Kidney epithelial cell (primary cell): Measurements from ENCODE around the gene MACROD2. TPM values are rescaled to one million over a fixed set of nuclear protein-coding genes. Genes with fewer than 3 reads are reported as not detected.
"Not testable (repeated sequence)": the region's sequence is repeated elsewhere in the genome, so short reads cannot be mapped to it uniquely, and the experiment has no call there.

Experiments
- DNase-seq: peaks from one replicate; pipeline ENCODE4 v3.0.0-alpha.2; 2010; ENCODE audit warnings: low read depth
- H3K27me3 ChIP-seq: 2 replicates; pipeline ENCODE4 v1.6.0; 2011; ENCODE audit warnings: low read length; ENCODE audit not compliant: control insufficient read depth, insufficient read depth
- H3K36me3 ChIP-seq: 2 replicates; pipeline ENCODE4 v1.5.1; 2011; ENCODE audit warnings: low read length; ENCODE audit not compliant: control insufficient read depth, insufficient read depth
- H3K4me3 ChIP-seq: 2 replicates; pipeline ENCODE4 v1.5.1; 2011; ENCODE audit warnings: low read depth, mild to moderate bottlenecking, control low read depth, low read length
- CTCF ChIP-seq: IDR thresholded peaks from 2 replicates; pipeline ENCODE4 v1.5.1; 2011; ENCODE audit warnings: mild to moderate bottlenecking, moderate library complexity, low read length, control low read depth, inconsistent platforms; ENCODE audit not compliant: insufficient read depth, poor library complexity, severe bottlenecking
- total RNA-seq: library from RNA; depleted of rRNA; stranded (reverse); fragments of >200 nt; gene quantifications from 2 replicates; pipeline ENCODE4 v1.2.3, GENCODE V29; 2015

The MACROD2 gene
- total RNA-seq, 1 donor from 2014 or later, result 0.79 TPM

DNA sequence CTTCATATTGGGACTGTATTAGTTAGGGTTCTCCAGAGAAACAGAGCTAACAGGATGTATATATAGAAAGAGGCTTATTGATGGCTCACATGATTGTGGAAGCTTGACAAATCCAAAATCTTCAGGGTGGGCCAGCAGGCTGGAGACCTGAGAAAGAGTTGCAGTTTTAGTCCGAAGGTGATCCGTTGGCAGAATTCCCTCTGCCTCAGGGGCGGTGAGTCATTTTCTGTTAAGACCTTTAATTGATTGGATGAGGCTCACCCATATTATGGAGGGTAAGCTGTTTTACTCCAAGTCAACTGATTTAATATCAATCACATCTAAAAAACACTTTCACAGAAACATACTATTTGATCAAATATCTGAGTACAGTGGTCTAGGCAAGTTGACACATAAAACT, 228.5 kb downstream of the MACROD2 start:
- no peak for TF ChIP-seq CTCF
- H3K36me3 ChIP-seq, result no peaks in the 10 kb centered on the region
- no peaks in the 10 kb centered on the region for H3K27me3 ChIP-seq
- H3K4me3 ChIP-seq, result no peak overlapping the region
- no peak for DNase-seq

GRCh38 chr20:14226051-14227049, 231.0 kb downstream of the MACROD2 start:
- not testable (repeated sequence) for H3K27me3 ChIP-seq, H3K36me3 ChIP-seq, DNase-seq
- H3K4me3 ChIP-seq, result peak overlapping the region; percentile 27

- TF ChIP-seq CTCF, result no peak
- DNase-seq, result no peak
Measured at GRCh38 chr20:14232650-14233049, 237.3 kb downstream of the MACROD2 start.

DNA sequence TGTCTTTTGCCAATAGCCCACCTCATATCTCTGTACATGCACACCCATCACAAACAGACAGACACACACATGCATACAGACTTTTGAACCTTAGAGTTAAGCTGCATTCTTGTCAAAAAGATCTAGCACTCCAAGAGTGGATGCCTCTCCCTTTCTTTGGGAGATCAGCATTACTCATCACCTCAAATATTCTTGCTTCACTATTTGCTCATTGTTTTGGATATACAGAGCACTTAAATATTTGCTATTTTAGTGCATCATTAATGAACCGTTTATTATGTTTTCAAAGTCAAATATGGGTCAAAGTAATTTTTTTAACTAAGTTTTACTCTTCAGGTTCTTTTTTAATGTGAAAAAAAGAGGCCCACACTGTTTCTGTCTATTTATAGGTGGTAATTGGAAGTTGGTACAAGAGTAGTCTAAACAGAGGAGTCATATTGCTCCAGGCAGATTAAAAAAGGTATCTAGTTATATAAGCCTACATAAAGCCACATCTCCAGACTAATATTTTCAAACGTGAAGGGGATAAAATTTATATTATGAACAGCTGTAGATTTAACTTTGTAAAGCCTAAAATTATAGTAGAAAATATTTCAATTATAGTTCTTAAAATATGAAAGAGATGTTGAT, 239.5 kb downstream of the MACROD2 start:
- Histone ChIP-seq H3K36me3 (no peaks in the 10 kb centered on the region), H3K27me3 (no peaks in the 10 kb centered on the region), H3K4me3 (no peak overlapping the region)
- no peak for TF ChIP-seq CTCF
- DNase-seq, result no peak

More at GRCh38 chr20:14232650-14233049, 237.3 kb downstream of the MACROD2 start:
- no peaks in the 10 kb centered on the region for H3K36me3 ChIP-seq
- H3K4me3 ChIP-seq, result no peak overlapping the region
- H3K27me3 ChIP-seq, result no peaks in the 10 kb centered on the region

DNA sequence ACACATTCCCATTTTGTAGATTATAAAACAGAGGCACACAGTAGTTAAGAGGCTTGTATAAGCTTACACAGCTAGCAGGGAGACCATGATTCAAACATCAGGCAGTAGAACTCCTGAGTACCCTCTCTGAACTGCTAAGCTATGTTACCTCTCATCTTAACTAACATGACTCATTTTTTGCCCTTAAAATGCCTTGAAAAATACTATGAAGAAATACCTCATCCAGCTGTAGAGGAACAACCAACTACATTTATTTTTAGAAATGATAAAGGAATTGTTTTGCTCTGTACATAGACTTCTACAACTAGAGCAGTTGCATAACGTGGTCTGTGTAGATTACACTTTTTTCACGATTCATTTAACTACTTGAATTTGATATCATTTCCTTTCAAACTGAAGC, 240.0 kb downstream of the MACROD2 start:
- TF ChIP-seq CTCF, result no peak
- H3K36me3 ChIP-seq, result no peaks in the 10 kb centered on the region
- no peaks in the 10 kb centered on the region for H3K27me3 ChIP-seq
- peak; percentile 42 for DNase-seq
- H3K4me3 ChIP-seq, result no peak overlapping the region

DNA sequence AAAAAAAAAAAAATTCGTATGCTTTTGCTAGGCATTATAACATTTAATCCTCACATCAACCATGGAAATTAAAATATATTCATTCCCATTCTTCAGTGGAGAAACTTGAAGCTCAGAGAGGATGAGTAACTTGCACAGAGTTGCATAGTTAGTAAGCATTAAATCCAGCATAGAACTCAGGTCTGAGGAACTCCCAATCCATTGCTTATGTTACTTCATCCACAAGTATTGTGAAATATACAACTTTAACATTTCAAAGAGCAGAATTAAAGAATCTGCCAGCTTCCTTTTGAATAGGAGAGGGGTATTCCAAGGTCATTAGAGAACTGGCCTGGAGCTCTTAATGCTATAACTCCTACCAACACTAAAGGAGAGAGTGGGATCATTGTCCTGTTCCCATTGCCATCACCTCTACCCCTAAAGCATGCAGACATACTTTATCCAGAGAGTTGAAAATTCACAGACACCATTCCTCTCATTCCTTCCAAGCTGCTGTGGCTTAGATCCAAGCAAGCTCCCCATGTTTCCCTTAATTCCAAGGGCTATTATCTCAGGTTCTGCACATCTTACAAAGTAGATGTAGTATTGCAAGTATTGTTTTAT, 250.2 kb downstream of the MACROD2 start:
- DNase-seq, result no peak
- Histone ChIP-seq H3K36me3 (no peaks in the 10 kb centered on the region), H3K27me3 (no peaks in the 10 kb centered on the region), H3K4me3 (no peak overlapping the region)
- TF ChIP-seq CTCF, result no peak
